HepG2 (cell line): ENCODE results near the gene ARL16. TPM values are rescaled to one million over a fixed set of nuclear protein-coding genes. Genes with fewer than 3 reads are reported as not detected.

Experiments used
- AFF4 ChIP-seq: sonication (generic); formaldehyde crosslinking; IDR thresholded peaks from 2 replicates; pipeline ENCODE4 v1.4.0; 2020; ENCODE audit warnings: missing genetic modification reagents
- ATAD3A ChIP-seq: sonication (generic); formaldehyde crosslinking; IDR thresholded peaks from 2 replicates; pipeline ENCODE4 v1.4.0; 2020; ENCODE audit warnings: missing genetic modification reagents
- DZIP1 ChIP-seq: sonication (generic); formaldehyde crosslinking; IDR thresholded peaks from 2 replicates; pipeline ENCODE4 v1.5.0; 2020; ENCODE audit warnings: mild to moderate bottlenecking, missing genetic modification reagents
- FOXO4 ChIP-seq: sonication (generic); formaldehyde crosslinking; conservative IDR thresholded peaks from 2 replicates; pipeline ENCODE4 v1.8.1; 2023; ENCODE audit warnings: missing genetic modification reagents
- PLSCR1 ChIP-seq: sonication (generic); formaldehyde crosslinking; IDR thresholded peaks from 2 replicates; pipeline ENCODE4 v1.5.0; 2020; ENCODE audit warnings: missing genetic modification reagents, mild to moderate bottlenecking, borderline replicate concordance
- THAP7 ChIP-seq: sonication (generic); formaldehyde crosslinking; IDR thresholded peaks from 2 replicates; pipeline ENCODE4 v1.8.1; 2023; ENCODE audit warnings: mild to moderate bottlenecking, missing genetic modification reagents
- WIZ ChIP-seq: sonication (generic); formaldehyde crosslinking; IDR thresholded peaks from 2 replicates; pipeline ENCODE4 v1.5.1; 2020; ENCODE audit warnings: mild to moderate bottlenecking, missing genetic modification reagents
- ZBTB26 ChIP-seq: IDR thresholded peaks from 2 replicates; pipeline ENCODE4 v1.6.1; 2016; ENCODE audit warnings: missing compliant biosample characterization, missing genetic modification reagents, borderline replicate concordance
- ZNF296 ChIP-seq: sonication (generic); formaldehyde crosslinking; conservative IDR thresholded peaks from 2 replicates; pipeline ENCODE4 v1.5.0; 2020; ENCODE audit warnings: mild to moderate bottlenecking, missing genetic modification reagents
- ZNF580 ChIP-seq: IDR thresholded peaks from 2 replicates; pipeline ENCODE4 v1.6.1; 2016; ENCODE audit warnings: low read depth, borderline replicate concordance
- ZNF605 ChIP-seq: sonication (generic); formaldehyde crosslinking; IDR thresholded peaks from 2 replicates; pipeline ENCODE4 v1.8.0; 2022; ENCODE audit warnings: mild to moderate bottlenecking, missing genetic modification reagents
- ZNF737 ChIP-seq: sonication (generic); formaldehyde crosslinking; IDR thresholded peaks from 2 replicates; pipeline ENCODE4 v1.5.0; 2020; ENCODE audit warnings: missing genetic modification reagents, mild to moderate bottlenecking, borderline replicate concordance
- ZNF891 ChIP-seq: sonication (generic); formaldehyde crosslinking; IDR thresholded peaks from 2 replicates; pipeline ENCODE4 v1.5.0; 2020; ENCODE audit warnings: mild to moderate bottlenecking, missing genetic modification reagents
- ZXDC ChIP-seq: sonication (generic); formaldehyde crosslinking; IDR thresholded peaks from 2 replicates; pipeline ENCODE4 v1.5.0; 2020; ENCODE audit warnings: mild to moderate bottlenecking, missing genetic modification reagents
- polyA plus RNA-seq, 8 experiments: library from polyadenylated mRNA; depleted of rRNA in 3 of 8; stranded (reverse) in 7 of 8; unstranded in 1 of 8; fragments of >200 nt; fragmentation: Illumina TruSeq in 4 of 8; extraction: Trizol in 4 of 8; gene quantifications; 2 replicates each; pipeline versions ENCODE4 v1.2.1 to v1.2.3, GENCODE V29; 2011 to 2016; ENCODE audit warnings: low read depth in 4 of 8, missing spikeins in 1 of 8, mixed read lengths in 1 of 8; ENCODE audit not compliant: insufficient read depth in 1 of 8
- total RNA-seq, 5 experiments: library from RNA; depleted of rRNA; stranded (reverse); fragments of >200 nt; fragmentation: Illumina TruSeq; extraction: Trizol; gene quantifications; 2 replicates each; pipeline ENCODE4 v1.2.3, GENCODE V29; 2016; ENCODE audit warnings: low read depth in 1 of 5

The ARL16 gene
- total and polyA plus RNA-seq, 2 of the 13 experiments (the other 11 are each of a cell fraction or from before 2014, with no cell fraction given) = 20.8 to 30.8 TPM

- TF ChIP-seq DZIP1 (CRISPR knock-in tag) (peak; percentile 13; the same call in 1 of the 2 replicates), ZNF737 (CRISPR knock-in tag) (0 out of 2 replicates have a peak, but pooled peaks have one; percentile 55), ZNF605 (peak; percentile 35; the same call in 1 of the 2 replicates), WIZ (peak; percentile 70; the same call in 1 of the 2 replicates), THAP7 (CRISPR knock-in tag) (0 out of 2 replicates have a peak, but pooled peaks have one; percentile 26), FOXO4 (0 out of 2 replicates have a peak, but pooled peaks have one; percentile 67), PLSCR1 (CRISPR knock-in tag) (0 out of 2 replicates have a peak, but pooled peaks have one; percentile 15), ZNF891 (CRISPR knock-in tag) (peak; percentile 60), ZBTB26 (CRISPR knock-in tag) (0 out of 2 replicates have a peak, but pooled peaks have one; percentile 3), ATAD3A (no peak), ZNF296 (CRISPR knock-in tag) (peak; percentile 88), AFF4 (CRISPR knock-in tag) (0 out of 2 replicates have a peak, but pooled peaks have one; percentile 2), ZNF580 (CRISPR knock-in tag) (peak; percentile 9; the same call in 1 of the 2 replicates), ZXDC (CRISPR knock-in tag) (0 out of 2 replicates have a peak, but pooled peaks have one; percentile 22)
These were observed 17.6 kb downstream of the ARL16 start (continued) for GRCh38 chr17:81666092-81666341.
